Endothelial cell of umbilical vein (primary cell): ENCODE data around the gene CREBL2. TPM values are rescaled to one million over a fixed set of nuclear protein-coding genes. Genes with fewer than 3 reads are reported as not detected.

ENCODE experiments used
- BruUV-seq: library from RNA; stranded (reverse); fragments of 400-500 nt; replicated peaks from 2 replicates; lab custom pipeline; 2021; lab: Mats Ljungman, UMichigan
- CTCF ChIA-PET: fragments of 300-600, 350-600 bp; sonication (Branson Sonifier 250); formaldehyde crosslinking; loops from one replicate; lab custom pipeline; 2021; ENCODE audit warnings: antibody characterized with exemption, inconsistent platforms; lab: Charles Lee
- POLR2A ChIA-PET: fragments of 300-600, 350-600 bp; sonication (Branson Sonifier 250); formaldehyde crosslinking; loops from one replicate; lab custom pipeline; 2021; ENCODE audit warnings: antibody characterized with exemption, inconsistent platforms; lab: Charles Lee
- DNase-seq: peaks from one replicate; pipeline ENCODE4 v3.0.0-alpha.2; 2011; ENCODE audit warnings: low read depth, low spot score
- FAIRE-seq: peaks from 2 replicates; lab custom pipeline; 2011; peaks lifted over from hg19 to GRCh38; lab: Jason Lieb, UNC
- H2AFZ ChIP-seq: 2 replicates; pipeline ENCODE4 v1.6.0; 2012; ENCODE audit warnings: low read depth, low read length, control low read depth, inconsistent platforms
- H3K27ac ChIP-seq: 2 replicates; pipeline ENCODE4 v1.5.1; 2011; ENCODE audit warnings: low read depth, mild to moderate bottlenecking, control low read depth, low read length, moderate library complexity; ENCODE audit not compliant: insufficient read depth
- H3K27me3 ChIP-seq, 2 experiments: 2 replicates each; pipeline versions ENCODE4 v1.6.0 to v1.6.1; 2011; ENCODE audit warnings: low read length in 2 of 2, mixed read lengths in 1 of 2; ENCODE audit not compliant: control insufficient read depth in 2 of 2, insufficient read depth in 2 of 2
- H3K36me3 ChIP-seq, 2 experiments: 2 replicates in 1 of 2; 3 replicates in 1 of 2; pipeline ENCODE4 v1.5.1; 2011; ENCODE audit warnings: low read length in 2 of 2, mild to moderate bottlenecking in 1 of 2, moderate library complexity in 1 of 2; ENCODE audit not compliant: control insufficient read depth in 2 of 2, insufficient read depth in 2 of 2; ENCODE audit errors: extremely low read depth in 1 of 2
- H3K4me1 ChIP-seq: 3 replicates; pipeline ENCODE4 v1.5.1; 2011; ENCODE audit warnings: mild to moderate bottlenecking, low read length; ENCODE audit not compliant: control insufficient read depth, insufficient read depth; ENCODE audit errors: extremely low read depth
- H3K4me2 ChIP-seq: 2 replicates; pipeline ENCODE4 v1.6.1; 2011; ENCODE audit warnings: low read length, control low read depth, mixed read lengths; ENCODE audit not compliant: insufficient read depth
- H3K4me3 ChIP-seq, 3 experiments: fragments of 200-600 bp in 1 of 3; sonication (generic), shearing (Covaris generic) in 1 of 3; replicated peaks in 1 of 3; 2 replicates each; pipeline ENCODE4 v1.5.1; 2011 to 2016; ENCODE audit warnings: control low read depth in 3 of 3, low read length in 3 of 3, mild to moderate bottlenecking in 2 of 3, inconsistent platforms in 1 of 3, low read depth in 1 of 3, moderate library complexity in 1 of 3; ENCODE audit not compliant: insufficient read depth in 1 of 3
- H3K79me2 ChIP-seq: 2 replicates; pipeline ENCODE4 v1.6.0; 2012; ENCODE audit warnings: low read length, inconsistent platforms; ENCODE audit not compliant: control insufficient read depth, insufficient read depth
- H3K9ac ChIP-seq: replicated peaks from 2 replicates; pipeline ENCODE3; 2011; ENCODE audit warnings: low read length, control low read depth; ENCODE audit not compliant: insufficient read depth; ENCODE audit errors: extremely low read depth
- H3K9me1 ChIP-seq: replicated peaks from 3 replicates; pipeline ENCODE4 v1.6.0; 2011; ENCODE audit warnings: mild to moderate bottlenecking, low read length; ENCODE audit not compliant: control insufficient read depth, insufficient read depth; ENCODE audit errors: extremely low read depth
- H3K9me3 ChIP-seq: replicated peaks from 2 replicates; pipeline ENCODE4 v1.5.1; 2012; ENCODE audit warnings: low read length, inconsistent platforms; ENCODE audit not compliant: control insufficient read depth, insufficient read depth
- H4K20me1 ChIP-seq: replicated peaks from 2 replicates; pipeline ENCODE3; 2011; ENCODE audit warnings: mild to moderate bottlenecking, low read length; ENCODE audit not compliant: control insufficient read depth, insufficient read depth; ENCODE audit errors: extremely low read depth
- EZH2 ChIP-seq: IDR thresholded peaks from 2 replicates; pipeline ENCODE4 v1.6.1; 2012; ENCODE audit warnings: borderline replicate concordance, low read depth, mild to moderate bottlenecking, moderate library complexity, low read length, inconsistent platforms; ENCODE audit not compliant: severe bottlenecking
- FOS ChIP-seq: IDR thresholded peaks from 2 replicates; pipeline ENCODE4 v1.6.1; 2011; ENCODE audit warnings: mild to moderate bottlenecking, low read length, moderate library complexity, borderline replicate concordance; ENCODE audit not compliant: insufficient read depth
- GATA2 ChIP-seq: IDR thresholded peaks from 2 replicates; pipeline ENCODE4 v1.7.0; 2011; ENCODE audit warnings: low read depth, mild to moderate bottlenecking, moderate library complexity, mixed read lengths, low read length; ENCODE audit not compliant: insufficient read length, insufficient read depth
- JUN ChIP-seq: IDR thresholded peaks from 2 replicates; pipeline ENCODE4 v1.6.1; 2011; ENCODE audit warnings: borderline replicate concordance, low read depth; ENCODE audit not compliant: insufficient read length, insufficient read depth
- MAX ChIP-seq: IDR thresholded peaks from 2 replicates; pipeline ENCODE4 v1.6.1; 2011; ENCODE audit not compliant: insufficient read depth, insufficient read length
- MYC ChIP-seq: IDR thresholded peaks from one replicate; pipeline ENCODE4 v1.6.1; 2011; ENCODE audit warnings: mild to moderate bottlenecking, low read depth, low read length
- POLR2A ChIP-seq: IDR thresholded peaks from 2 replicates; pipeline ENCODE4 v1.6.1; 2012; ENCODE audit warnings: low read depth, mild to moderate bottlenecking, control low read depth, low read length
- POLR2AphosphoS5 ChIP-seq: IDR thresholded peaks from 2 replicates; pipeline ENCODE4 v1.6.1; 2012; ENCODE audit warnings: low read depth, mild to moderate bottlenecking, control low read depth, low read length, moderate library complexity; ENCODE audit not compliant: insufficient read depth
- dilution Hi-C: fragments of 300-500 bp; cut with MboI; formaldehyde crosslinking; loops from one replicate; pipeline ENCODE4 v1.15.0; 2019; ENCODE audit warnings: low sequenced_read_pairs; ENCODE audit not compliant: extremely low pct_ligation_motif_present
- intact Hi-C: fragments of 100-400 bp; cut with micrococcal nuclease; formaldehyde crosslinking; loops from one replicate; pipeline ENCODE4 v1.10.0; 2022
- polyA plus RNA-seq, 4 experiments: library from polyadenylated mRNA; depleted of rRNA in 3 of 4; stranded (reverse) in 3 of 4; unstranded in 1 of 4; fragments of >200 nt; gene quantifications; 2 replicates each; pipeline versions ENCODE4 v1.2.1 to v1.2.3, GENCODE V29; 2011 to 2012; ENCODE audit warnings: missing spikeins in 1 of 4
- total RNA-seq: library from RNA; stranded (reverse); gene quantifications from 2 replicates; pipeline ENCODE4 v1.2.3, GENCODE V29; 2021
- TF ChIP-seq, protein P1 (sequence below), 2 donors: IDR thresholded peaks; 1 replicate in 1 of 2; 2 replicates in 1 of 2; pipeline ENCODE4 v1.5.1; 2011; ENCODE audit warnings: low read length in 2 of 2, mild to moderate bottlenecking in 2 of 2, moderate library complexity in 2 of 2, control low read depth in 1 of 2, inconsistent platforms in 1 of 2, low read depth in 1 of 2; ENCODE audit not compliant: insufficient read depth in 1 of 2; ENCODE audit errors: extremely low read depth in 1 of 2

The CREBL2 gene
- total and polyA plus RNA-seq, 2 donors (not counting 3 experiments of a cell fraction or from before 2014, with no cell fraction given) = 10.5 to 19.4 TPM

DNA sequence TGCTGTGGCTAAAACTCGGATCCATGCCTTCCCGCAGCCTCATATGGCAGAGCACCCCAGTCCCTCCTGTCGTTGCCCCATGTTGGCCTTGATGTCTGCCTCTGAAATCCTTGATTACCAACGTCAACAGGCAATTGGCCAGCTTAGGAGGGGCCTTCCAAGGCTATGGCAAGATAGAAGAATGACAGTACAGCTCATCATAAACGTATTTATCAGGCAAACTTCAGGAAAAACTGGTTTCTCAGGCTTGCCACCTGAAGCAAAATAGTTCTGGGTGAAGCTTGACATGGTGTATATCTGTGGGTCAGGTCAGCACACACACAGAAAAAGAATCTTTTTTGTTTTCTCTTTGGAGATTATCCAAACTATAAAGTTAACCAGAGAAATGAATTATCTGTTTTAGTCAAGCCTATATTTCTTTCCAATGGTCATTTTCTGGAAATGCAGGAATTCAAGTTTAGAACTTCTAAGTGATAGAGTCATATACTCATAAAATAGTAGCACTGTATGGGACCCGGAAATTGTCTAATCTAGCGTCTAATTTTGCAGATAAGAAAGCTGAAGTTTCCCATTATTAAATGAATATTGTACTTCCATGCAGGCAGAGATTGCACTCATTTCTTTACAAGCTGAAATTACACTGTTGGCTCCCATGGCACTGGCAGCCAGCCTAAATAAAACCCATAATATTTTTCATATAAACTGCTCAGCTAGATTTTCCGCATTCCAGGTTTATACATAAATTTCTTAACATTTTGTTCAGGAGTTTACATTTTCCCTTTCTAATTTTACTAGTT lies 24.6 kb upstream of the CREBL2 start:
- DNase-seq (no peak), FAIRE-seq (no peak)
- Histone ChIP-seq H3K36me3 (no peaks in the 10 kb centered on the region), H3K9ac (no peak overlapping the region), H3K27ac (no peak overlapping the region), H3K27me3 (peaks cover 7 to 13% of the 10 kb centered on the region in 2 experiments), H3K4me3 (no peak overlapping the region), H3K9me3 (no peaks in the 10 kb centered on the region), H2AFZ (no peak overlapping the region), H3K4me1 (peaks cover 2% of the 10 kb centered on the region), H3K4me2 (no peak overlapping the region), H3K9me1 (no peaks in the 10 kb centered on the region), H4K20me1 (no peaks in the 10 kb centered on the region), H3K79me2 (no peaks in the 10 kb centered on the region)
- BruUV-seq = no TSS peak
- ChIA-PET POLR2A (no interaction called here), CTCF (interaction anchor here (0.6 to 1.4 kb wide), 3 partner anchors 12 to 210 kb away, joined by 3 read pairs; no protein-coding TSS in a partner anchor)
- intact Hi-C loops = no loop called here
- TF ChIP-seq MAX (no peak), EZH2 (no peak), JUN (no peak), MYC (no peak), FOS (no peak), GATA2 (no peak), POLR2AphosphoS5 (no peak), POLR2A (no peak)
- TF ChIP-seq, protein P1, sequence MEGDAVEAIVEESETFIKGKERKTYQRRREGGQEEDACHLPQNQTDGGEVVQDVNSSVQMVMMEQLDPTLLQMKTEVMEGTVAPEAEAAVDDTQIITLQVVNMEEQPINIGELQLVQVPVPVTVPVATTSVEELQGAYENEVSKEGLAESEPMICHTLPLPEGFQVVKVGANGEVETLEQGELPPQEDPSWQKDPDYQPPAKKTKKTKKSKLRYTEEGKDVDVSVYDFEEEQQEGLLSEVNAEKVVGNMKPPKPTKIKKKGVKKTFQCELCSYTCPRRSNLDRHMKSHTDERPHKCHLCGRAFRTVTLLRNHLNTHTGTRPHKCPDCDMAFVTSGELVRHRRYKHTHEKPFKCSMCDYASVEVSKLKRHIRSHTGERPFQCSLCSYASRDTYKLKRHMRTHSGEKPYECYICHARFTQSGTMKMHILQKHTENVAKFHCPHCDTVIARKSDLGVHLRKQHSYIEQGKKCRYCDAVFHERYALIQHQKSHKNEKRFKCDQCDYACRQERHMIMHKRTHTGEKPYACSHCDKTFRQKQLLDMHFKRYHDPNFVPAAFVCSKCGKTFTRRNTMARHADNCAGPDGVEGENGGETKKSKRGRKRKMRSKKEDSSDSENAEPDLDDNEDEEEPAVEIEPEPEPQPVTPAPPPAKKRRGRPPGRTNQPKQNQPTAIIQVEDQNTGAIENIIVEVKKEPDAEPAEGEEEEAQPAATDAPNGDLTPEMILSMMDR (IDR thresholded peaks at IDR 0.05; ENCODE audit: extremely low read depth in 1 of 2, insufficient read depth in 1 of 2, low read depth in 1 of 2, low read length in 2 of 2) = no peak
- dilution Hi-C loops = no loop called here
